ENCODE data around the gene CRADD. TPM values are rescaled to one million over a fixed set of nuclear protein-coding genes. Genes with fewer than 3 reads are reported as not detected.
A peak's percentile ranks its signal among the peaks of the same experiment; 100 is the strongest.

CRADD gene
- total RNA-seq, 6 donors from 2014 or later = 13.7 to 40.7 (median 29.0) TPM

GRCh38 chr12:93912086-93912733 lies 235.0 kb downstream of the CRADD start:
- no peak for ATAC-seq (ENCODE audit: low FRiP score in 2 of 2)
- WGBS, 2 donors = 79 to 82% methylated on average over 6 of the region's 6 CpGs
- no peaks in the 10 kb centered on the region for H3K27me3 ChIP-seq
- no peaks in the 10 kb centered on the region for H3K4me1 ChIP-seq
- no peak overlapping the region for H3K4me3 ChIP-seq
- no peaks in the 10 kb centered on the region for H3K36me3 ChIP-seq
- TF ChIP-seq POLR2A (IDR thresholded peaks at IDR 0.05) = no peak
- no peak for TF ChIP-seq EP300 (IDR thresholded peaks at IDR 0.05)
- no peak for DNase-seq
- no peaks in the 10 kb centered on the region for H3K9me3 ChIP-seq
- no peak overlapping the region for H3K27ac ChIP-seq

- no peaks in the 10 kb centered on the region for H3K27me3 ChIP-seq
- no peaks in the 10 kb centered on the region for H3K36me3 ChIP-seq
- no peak overlapping the region for H3K4me3 ChIP-seq
- no peak overlapping the region for H3K27ac ChIP-seq
- DNase-seq (no peak), ATAC-seq (ENCODE audit: low FRiP score in 2 of 2) (no peak)
- H3K4me1 ChIP-seq = no peaks in the 10 kb centered on the region
- H3K9me3 ChIP-seq = no peaks in the 10 kb centered on the region
- TF ChIP-seq POLR2A (IDR thresholded peaks at IDR 0.05) = no peak
- no peak for TF ChIP-seq CTCF (IDR thresholded peaks at IDR 0.05)
- no peak for TF ChIP-seq EP300 (IDR thresholded peaks at IDR 0.05)
- TF ChIP-seq POLR2AphosphoS5 (IDR thresholded peaks at IDR 0.05) = no peak
Observed at GRCh38 chr12:93913845-93914244, 236.7 kb downstream of the CRADD start.

GRCh38 chr12:93914281-93914680 lies 237.1 kb downstream of the CRADD start:
- Histone ChIP-seq H3K36me3 (no peaks in the 10 kb centered on the region), H3K27ac (no peak overlapping the region), H3K27me3 (no peaks in the 10 kb centered on the region), H3K4me3 (no peak overlapping the region), H3K4me1 (no peaks in the 10 kb centered on the region), H3K9me3 (no peaks in the 10 kb centered on the region)
- no peak for ATAC-seq (ENCODE audit: low FRiP score in 2 of 2)
- DNase-seq = no peak
- TF ChIP-seq POLR2A (IDR thresholded peaks at IDR 0.05) (no peak), EP300 (IDR thresholded peaks at IDR 0.05) (no peak), POLR2AphosphoS5 (IDR thresholded peaks at IDR 0.05) (no peak), CTCF (IDR thresholded peaks at IDR 0.05) (no peak)
- 97% methylated on average over 5 of the region's 5 CpGs for WGBS, 2 donors

GRCh38 chr12:93915411-93915810 lies 238.2 kb downstream of the CRADD start:
- no peaks in the 10 kb centered on the region for H3K9me3 ChIP-seq
- H3K27me3 ChIP-seq = no peaks in the 10 kb centered on the region
- no peaks in the 10 kb centered on the region for H3K36me3 ChIP-seq
- no peaks in the 10 kb centered on the region for H3K4me1 ChIP-seq
- ATAC-seq (ENCODE audit: low FRiP score in 2 of 2) = no peak
- H3K27ac ChIP-seq = no peak overlapping the region
- H3K4me3 ChIP-seq = no peak overlapping the region
- no peak for DNase-seq
- TF ChIP-seq POLR2AphosphoS5 (IDR thresholded peaks at IDR 0.05) (no peak), POLR2A (IDR thresholded peaks at IDR 0.05) (no peak)
- 95% methylated on average over 3 of the region's 3 CpGs for WGBS, 2 donors

GRCh38 chr12:93916402-93916801 lies 239.2 kb downstream of the CRADD start:
- DNase-seq = no peak
- Histone ChIP-seq H3K9me3 (no peaks in the 10 kb centered on the region), H3K27me3 (no peaks in the 10 kb centered on the region), H3K27ac (no peak overlapping the region), H3K4me1 (no peaks in the 10 kb centered on the region), H3K36me3 (no peaks in the 10 kb centered on the region), H3K4me3 (no peak overlapping the region)
- 79% methylated on average over 7 of the region's 7 CpGs for WGBS, 2 donors
- no peak for TF ChIP-seq POLR2AphosphoS5 (IDR thresholded peaks at IDR 0.05)
- TF ChIP-seq CTCF (IDR thresholded peaks at IDR 0.05) = no peak
- no peak for TF ChIP-seq EP300 (IDR thresholded peaks at IDR 0.05)
- no peak for TF ChIP-seq POLR2A (IDR thresholded peaks at IDR 0.05)
- ATAC-seq (ENCODE audit: low FRiP score in 2 of 2) = no peak

- Histone ChIP-seq H3K36me3 (no peaks in the 10 kb centered on the region), H3K4me3 (no peak overlapping the region), H3K27ac (no peak overlapping the region), H3K27me3 (no peaks in the 10 kb centered on the region), H3K4me1 (no peaks in the 10 kb centered on the region), H3K9me3 (no peaks in the 10 kb centered on the region)
- TF ChIP-seq EP300 (IDR thresholded peaks at IDR 0.05) (no peak), POLR2A (IDR thresholded peaks at IDR 0.05) (no peak), CTCF (IDR thresholded peaks at IDR 0.05) (no peak), POLR2AphosphoS5 (IDR thresholded peaks at IDR 0.05) (no peak)
- WGBS, 2 donors = 92 to 94% methylated on average over 6 of the region's 6 CpGs
- DNase-seq = no peak
- peak in 1 of 2 donors; percentile 64 for ATAC-seq (ENCODE audit: low FRiP score in 2 of 2)
Observed at GRCh38 chr12:93918262-93918661, 241.1 kb downstream of the CRADD start.
